Measurements from ENCODE around the gene CNOT6.

Gene CNOT6

DNA sequence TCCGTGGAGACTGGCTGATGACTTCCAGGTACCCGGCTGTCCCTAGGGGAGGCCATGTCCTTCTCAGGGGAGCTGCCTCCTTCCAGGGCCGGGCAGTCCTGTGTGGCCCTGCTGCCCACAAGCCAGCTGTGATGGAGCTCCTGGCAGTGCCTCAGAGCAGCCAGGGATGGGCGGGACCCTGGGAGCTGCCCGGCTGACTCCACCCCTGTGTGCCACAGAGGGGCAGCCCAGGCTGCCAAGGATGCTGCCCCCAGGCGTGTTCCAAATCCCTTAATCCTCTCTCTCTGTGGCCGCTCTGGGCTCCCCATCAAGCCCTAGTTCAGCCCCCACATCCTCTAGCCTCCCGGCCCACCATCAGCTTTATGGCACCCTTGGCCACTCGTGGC lies 104.1 kb downstream of the CNOT6 start:
- in situ Hi-C loops (cut with HindIII; ENCODE audit: low sequenced_read_pairs), result no loop called here

DNA sequence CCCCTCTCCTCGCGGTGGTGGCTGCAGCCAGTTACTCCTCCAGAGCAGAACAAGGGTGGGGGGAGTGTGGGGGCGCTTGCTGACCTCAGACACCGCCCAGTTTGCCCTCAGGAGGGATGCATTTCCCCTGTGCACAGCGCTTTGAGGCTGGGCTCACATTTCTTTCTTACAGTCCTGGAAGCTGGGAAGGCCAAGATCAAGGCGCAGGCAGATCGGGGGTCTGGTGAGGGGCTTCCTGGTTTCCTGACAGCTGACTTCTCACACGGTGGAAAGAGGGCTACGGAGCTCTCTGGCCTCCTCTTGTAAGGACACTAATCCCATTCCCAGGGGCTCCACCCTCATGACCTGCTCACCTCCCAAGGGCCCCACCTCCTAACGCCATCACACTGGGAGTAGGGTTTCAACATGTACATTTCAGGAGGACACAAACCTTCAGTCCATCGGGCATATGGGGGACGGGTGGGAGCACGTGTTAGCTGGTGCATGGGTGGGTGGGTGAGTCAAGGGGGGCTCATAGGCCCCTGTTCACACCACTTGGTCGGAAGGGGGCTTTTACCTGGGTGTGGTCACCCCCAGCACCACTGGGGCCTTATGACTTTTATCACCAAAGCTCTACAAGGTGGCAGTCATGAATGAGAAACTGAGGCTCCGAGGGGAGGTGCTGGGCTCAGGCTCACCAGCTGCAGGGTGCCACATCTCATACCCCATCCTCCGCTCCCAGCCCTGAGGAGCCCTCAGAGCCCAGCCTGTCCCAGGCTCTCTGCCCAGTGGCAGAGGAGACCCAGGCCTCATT lies 104.8 kb downstream of the CNOT6 start:
- in situ Hi-C loops (cut with HindIII; ENCODE audit: low sequenced_read_pairs), result no loop called here

DNA sequence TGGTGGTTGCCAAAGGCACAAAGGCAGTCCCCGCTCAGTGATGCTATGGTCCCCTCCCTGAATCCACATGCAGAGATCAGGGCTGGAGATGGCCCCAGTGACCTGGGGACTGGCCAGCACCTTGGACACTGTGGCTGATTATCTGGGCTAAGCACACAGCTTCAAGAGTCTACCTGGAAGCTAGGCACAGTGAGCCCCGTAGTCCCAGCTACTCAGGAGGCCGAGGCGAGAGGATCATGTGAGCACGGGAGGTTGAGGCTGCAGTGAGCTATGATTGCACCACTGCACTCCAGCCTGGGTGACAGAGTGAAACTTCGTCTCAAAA lies 105.4 kb downstream of the CNOT6 start:
- in situ Hi-C loops (cut with HindIII; ENCODE audit: low sequenced_read_pairs), result no loop called here

DNA sequence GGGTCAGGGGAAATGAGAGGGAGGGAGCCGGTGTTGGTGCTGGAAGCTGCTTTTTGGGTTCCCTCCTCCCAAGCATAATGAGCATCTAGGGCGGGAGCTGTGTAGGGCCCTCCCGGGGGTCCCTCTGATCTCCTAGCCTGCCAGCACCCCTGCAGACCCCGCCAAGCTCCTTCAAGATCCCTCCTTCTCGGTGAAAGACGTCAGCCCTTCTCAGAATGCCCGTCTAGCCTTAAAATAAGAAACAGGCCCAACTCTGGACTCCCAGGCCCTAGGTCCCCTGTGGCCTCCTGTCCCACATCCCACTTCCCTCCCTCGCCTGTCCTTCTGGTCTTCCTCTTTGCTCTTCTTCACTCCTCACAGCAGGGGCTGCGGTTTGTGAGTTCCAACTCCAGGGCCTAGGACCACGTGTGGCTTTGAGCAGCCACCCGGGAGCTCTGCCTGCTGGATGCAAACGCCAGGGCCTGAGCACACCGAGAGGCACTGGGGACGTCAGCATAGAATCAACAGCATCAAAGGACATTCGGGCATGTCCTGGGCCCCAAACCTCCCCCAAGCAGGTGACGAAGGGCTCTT lies 105.9 kb downstream of the CNOT6 start:
- in situ Hi-C loops (cut with HindIII; ENCODE audit: low sequenced_read_pairs), result no loop called here

DNA sequence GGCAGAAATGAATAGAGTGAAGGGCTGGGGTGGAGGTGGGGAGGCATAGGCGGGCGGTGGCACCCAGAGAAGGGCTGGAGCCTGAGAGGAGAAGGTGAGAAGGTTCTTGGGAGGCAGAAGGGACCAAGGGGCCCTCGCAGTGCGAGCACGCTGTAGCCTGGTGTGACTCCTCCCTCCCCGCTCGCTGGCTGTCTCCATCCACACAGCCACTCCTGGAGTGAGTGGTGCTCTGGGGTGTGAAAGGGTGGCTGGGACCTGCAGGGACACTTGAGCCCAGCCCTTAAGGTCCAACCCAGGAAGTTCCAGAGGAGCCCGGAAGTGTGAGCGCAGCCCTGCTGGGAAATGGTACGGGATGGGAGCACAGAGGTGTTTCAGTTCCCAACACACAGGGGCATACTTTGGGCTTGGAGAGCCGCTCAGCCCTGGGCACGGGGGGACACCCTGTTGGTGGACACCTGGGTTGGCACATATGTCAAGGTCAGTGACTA lies 106.4 kb downstream of the CNOT6 start:
- in situ Hi-C loops (cut with HindIII; ENCODE audit: low sequenced_read_pairs), result no loop called here

DNA sequence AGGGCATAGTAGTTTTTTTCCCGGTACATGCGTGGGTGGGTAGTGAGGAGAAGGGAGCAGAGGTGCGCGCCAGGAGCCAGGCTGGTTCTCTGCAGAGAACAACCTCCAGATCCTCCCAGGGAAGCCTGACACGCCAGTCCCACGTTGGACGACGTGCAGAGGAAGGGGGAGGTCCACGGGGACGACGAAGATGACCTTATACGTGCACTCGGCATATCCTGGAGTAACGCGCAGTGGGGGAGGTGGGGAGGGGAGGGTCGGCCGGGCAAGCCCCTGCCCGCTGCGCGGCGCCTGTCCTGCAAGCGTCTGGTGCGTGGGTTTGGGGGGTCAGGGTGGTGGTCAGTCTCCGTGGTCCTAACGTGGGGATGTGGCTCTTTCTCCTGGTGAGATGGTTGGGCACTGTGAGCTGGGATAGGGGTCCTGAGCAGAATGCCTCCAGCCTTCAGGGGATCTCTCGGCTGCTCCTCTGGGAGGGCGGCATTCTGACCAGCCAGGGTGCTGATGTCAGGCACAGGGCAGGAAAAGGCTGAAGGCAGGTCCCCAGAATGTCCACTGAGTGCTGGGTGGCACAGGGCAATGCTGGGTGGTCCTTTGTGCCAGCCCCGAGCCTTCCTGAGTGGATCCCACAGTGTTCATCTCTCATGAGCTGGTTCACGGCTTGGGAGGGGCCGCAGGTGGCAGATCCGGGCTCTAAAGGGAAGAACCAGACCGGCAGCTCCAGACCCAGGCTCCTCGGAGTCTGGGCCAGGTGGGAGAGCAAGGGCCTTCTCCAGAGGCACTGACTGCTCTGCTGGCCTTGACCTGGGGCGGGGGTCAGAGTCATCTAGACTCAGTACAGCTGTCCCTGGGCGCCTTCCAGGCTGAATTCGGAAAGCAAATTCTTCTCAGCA lies 107.7 kb downstream of the CNOT6 start:
- in situ Hi-C loops (cut with HindIII; ENCODE audit: low sequenced_read_pairs), result no loop called here

DNA sequence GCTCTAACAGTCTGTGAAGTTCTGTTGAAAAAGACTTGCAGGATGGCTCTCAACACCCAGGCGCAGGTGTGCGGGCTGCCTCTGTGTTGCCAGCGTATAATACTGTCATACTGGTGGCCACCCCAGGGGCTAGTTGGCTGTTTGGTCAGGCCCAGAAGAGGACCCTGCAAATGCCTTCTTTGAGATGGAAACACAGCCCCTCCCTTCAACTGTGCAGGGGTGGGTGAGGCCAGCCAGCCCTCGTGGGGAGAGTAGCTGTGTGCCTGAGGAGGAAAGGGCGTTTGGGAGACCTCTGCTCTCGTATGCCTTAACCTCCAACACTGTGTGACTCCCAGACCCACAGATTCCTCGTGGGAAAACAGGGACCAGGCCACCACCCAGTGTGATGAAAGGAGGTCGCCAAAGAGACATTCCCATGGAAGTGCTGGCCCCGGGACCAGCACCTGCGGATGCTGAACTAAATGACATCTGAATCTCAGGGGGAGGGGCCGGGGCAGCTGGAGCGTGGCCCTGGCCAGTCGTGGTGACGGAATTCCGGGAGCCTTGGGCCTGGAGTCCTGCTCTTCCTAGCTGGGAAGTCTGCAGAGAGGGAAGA lies 108.4 kb downstream of the CNOT6 start:
- in situ Hi-C loops (cut with HindIII; ENCODE audit: low sequenced_read_pairs), result no loop called here

DNA sequence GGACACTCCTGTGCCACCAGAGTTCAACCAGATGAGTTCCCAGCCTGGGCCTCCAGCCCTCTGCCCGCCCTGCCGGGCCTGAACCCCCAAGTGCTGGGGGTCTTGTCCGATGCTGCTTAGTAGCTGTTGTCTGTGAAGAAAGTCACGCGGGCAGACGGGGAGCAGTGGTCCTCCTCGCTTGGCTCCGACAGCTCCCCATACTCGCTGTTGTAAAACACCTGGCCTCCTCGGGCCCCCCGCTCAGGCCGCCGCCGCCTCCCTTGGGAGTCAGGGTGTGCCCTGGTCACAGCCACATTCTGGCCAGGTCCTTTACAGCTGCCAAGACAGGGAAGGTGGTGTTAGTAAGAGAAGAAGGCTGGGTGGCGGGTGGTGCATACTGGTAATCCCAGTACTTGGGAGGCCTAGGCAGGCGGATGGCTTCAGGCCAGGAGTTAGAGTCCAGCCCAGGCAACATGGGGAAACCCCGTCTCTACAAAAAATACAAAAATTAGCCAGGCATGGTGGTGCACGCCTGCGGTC lies 109.0 kb downstream of the CNOT6 start:
- in situ Hi-C loops (cut with HindIII; ENCODE audit: low sequenced_read_pairs), result no loop called here

DNA sequence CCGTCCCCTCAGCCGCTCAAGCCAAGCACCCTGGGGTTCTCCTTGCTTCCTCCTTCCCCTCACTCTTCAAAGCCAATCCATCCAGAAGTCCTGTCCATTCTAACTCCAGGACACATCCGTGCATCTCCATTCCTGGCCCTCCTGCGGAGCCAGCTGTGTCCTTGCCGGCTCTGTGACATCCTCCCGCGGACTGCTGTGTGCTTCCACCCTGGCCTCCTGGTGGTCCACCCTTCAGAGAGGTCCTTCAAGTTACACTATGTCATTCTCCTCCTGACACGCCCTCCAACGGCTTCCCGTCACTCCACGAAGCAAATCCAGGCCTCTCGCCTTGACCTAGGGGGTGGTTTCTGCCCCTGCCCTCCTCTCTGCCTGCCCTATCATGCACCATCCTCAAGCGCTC lies 110.1 kb downstream of the CNOT6 start:
- in situ Hi-C loops (cut with HindIII; ENCODE audit: low sequenced_read_pairs), result no loop called here

DNA sequence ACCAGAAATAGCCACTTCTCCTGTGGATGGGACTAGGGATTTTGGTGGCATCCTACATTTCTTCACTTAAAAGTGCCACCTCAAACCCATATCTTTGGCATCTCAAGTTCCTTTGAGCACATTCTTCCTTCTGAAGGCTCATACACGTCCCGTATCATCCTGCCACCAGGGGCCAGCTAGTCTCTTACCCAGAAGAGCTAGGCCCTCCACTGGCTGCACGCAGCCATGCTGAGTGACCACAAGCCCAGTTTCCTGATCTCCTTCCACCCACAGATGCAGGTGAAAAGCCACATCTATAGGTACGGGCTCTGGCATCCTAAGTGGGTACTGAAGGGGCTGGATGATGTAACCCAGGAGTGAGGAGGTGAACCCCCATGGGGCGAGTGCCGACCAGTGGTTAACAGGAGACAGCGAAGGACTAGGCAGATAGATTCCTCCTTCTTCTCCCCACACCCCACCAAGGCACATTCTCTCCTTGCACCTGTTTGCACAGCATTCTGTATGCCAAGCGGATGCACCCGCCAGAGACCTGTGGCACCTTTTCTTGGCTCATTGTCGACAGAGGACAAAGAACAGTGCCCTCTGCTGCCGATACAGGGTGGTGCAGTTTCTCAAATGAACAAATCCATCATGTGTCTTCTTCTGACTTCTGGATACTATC lies 111.5 kb downstream of the CNOT6 start:
- in situ Hi-C loops (cut with HindIII; ENCODE audit: low sequenced_read_pairs), result no loop called here

DNA sequence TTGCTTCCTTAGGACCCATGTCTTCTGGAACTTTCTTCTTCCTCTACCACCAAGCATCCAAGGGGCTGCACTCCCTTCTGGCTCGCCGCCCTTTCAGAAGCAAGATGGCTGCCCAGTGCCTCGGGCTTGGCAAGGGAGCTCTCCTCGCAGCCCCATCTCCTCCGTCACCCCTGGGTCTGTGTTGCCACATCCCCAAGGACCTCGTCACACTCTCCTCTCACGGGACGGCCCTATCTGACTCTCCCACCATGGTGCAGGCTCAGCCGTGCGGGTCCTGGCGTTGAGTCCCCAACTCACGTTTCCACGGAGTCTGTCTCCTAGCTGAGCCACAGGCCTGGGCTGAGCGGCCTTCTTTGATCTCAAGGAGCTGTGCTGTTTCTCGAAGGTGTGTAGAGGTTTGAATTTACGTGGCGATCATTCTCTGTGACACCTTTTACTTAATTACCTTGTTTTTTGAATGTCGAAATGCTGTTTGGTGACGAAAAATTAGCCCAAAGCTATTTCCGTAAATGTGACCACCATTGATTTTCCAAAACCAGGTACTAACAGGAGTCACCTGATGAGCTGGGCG lies 112.1 kb downstream of the CNOT6 start:
- in situ Hi-C loops (cut with HindIII; ENCODE audit: low sequenced_read_pairs), result no loop called here

DNA sequence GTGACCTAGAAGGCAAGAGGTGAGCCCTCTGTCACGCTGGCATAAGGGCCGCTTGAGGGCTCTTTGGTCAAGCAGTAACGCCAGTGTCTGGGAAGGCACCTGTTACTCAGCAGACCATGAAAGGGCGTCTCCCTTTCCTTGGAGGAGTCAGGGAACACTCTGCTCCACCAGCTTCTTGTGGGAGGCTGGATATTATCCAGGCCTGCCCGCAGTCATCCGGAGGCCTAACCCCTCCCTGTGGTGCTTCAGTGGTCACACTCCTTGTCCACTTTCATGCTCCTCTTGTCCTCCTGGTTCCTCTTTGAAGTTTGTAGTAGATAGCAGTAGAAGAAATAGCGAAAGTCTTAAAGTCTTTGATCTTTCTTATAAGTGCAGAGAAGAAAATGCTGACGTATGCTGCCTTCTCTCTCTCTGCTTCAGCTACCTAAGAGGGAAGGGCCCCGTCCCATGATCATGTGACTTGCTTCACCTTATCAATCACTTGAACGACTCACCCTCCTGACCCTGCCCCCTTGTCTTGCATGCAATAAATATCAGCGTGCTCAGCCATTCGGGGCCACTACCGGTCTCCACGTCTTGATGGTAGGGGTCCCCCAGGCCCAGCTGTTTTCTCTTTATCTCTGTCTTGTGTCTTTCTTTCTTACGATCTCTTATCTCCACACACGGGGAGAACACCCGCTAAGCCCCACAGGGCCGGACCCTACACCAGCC lies 113.8 kb downstream of the CNOT6 start:
- in situ Hi-C loops (cut with HindIII; ENCODE audit: low sequenced_read_pairs), result no loop called here

DNA sequence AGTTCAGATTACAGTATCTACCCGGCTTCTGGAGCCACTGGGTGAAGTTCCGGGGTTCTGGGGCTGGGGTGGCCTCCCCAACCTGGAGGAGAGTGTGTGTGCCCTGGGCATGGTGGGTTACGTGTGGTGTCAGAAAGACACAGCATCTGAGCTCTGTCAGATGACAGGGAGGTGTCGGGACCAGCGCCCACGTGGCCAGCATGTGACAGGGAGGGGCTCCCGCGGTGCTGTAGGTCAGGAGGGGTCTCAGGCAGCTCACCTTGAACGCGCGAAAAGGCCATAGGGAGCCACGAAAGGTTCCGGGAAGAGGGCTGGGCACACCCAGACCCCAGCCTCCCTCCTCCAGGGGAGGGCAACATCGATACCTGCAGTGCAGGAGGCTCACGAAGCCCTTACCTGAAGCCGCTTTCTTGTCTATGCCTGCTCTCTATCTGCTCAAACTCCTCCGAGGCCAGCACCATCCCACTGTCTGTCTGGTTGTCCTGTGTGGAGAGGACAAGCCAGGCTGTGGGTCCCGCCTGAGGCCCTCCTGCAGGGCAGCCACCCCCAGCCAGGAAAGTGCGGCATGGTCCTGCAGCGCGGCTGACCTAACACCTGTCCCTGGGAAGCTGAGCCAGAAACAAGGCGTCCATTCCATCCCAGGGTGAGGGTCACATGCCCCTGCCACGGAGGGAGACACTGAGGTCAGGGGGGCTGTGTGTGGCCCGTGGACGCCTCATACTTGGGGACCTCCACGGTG lies 114.6 kb downstream of the CNOT6 start:
- in situ Hi-C loops (cut with HindIII; ENCODE audit: low sequenced_read_pairs), result no loop called here

DNA sequence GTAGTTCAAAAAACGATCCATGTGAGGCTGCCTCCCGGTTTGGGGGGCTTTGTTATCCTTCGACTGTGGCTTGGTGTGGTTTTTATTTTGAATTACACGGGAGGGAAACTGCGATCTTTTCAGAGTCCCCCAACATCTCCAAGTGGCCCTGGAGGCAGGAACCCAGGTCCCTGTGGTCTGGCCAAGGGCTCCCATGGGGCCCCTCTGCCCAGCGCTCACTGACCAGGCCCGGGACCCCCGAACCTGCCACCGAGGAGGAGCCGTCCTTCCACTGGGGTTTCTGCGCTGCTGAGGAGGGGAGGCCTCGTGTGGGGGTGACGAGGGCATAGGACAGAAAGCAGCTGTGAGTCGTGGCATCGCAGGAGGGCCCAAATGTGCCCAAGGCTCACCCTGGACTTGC lies 115.2 kb downstream of the CNOT6 start:
- in situ Hi-C loops (cut with HindIII; ENCODE audit: low sequenced_read_pairs), result no loop called here

DNA sequence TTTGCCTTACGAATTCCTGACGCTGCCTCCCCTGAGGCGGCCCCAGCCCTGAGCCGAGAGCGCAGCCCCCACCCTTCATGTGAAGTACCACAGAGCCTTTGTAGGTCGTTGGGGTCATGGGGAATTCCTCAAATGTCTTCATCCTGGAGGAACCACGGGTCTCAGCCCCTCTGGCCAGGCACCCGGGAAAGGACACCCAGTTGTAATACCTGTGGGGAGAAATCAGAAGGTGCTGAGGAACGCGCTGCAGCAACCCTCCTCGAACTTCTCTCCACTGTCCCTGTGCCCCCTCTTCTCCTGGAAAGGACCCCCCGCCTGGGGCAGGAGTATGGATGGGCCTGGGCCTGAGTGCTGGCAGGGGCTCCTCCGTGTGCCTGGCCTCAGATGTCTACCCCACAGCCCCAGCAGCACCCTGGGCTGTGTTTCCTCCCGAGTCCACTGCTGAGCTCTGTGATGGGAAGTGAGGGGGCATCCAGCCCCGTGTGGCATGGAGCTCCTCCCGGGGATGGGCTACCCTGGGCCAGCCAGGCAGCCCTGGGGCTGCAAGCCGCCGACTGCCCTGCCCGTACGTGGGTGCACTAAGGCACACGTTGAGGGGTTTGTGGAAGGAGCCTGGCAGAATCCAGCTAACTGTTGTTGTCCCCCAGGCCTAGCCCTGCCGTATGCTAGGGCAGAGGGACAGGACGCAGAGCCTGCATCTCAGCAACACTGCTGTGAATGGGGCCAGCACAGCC lies 115.8 kb downstream of the CNOT6 start:
- in situ Hi-C loops (cut with HindIII; ENCODE audit: low sequenced_read_pairs), result no loop called here

DNA sequence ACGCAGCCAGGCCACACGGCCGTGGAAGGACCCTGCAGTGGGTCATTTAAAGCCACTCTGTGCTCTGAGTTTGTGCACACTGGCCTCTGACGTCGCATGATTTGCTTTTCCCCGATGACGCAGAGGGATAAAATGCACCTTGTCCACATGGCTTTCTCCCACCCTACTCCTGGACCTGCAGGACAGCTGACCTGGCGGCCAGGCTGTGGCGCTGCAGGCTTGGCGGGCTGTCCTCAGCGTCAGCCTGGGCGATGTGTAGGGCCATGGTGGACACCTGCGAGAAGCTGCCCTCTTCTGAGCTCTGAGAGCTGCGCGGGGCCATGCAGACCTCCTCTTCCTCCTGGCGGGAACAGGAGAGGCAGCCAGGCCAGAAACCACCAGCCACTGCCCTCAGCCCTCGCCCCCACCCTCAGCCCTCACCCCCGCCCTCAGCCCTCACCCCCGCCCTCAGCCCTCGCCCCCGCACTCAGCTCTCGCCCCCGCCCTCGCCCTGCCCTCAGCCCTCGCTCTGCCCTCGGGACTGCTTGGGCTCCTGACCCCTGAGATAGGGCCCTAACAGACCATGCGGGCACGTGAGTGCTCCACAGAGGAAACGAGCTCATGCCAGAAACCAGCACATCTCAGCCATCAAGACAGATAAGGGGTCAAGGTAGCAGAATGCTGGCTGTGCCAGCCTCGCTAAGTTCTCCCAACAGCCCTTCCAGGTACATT lies 117.1 kb downstream of the CNOT6 start:
- in situ Hi-C loops (cut with HindIII; ENCODE audit: low sequenced_read_pairs), result no loop called here

DNA sequence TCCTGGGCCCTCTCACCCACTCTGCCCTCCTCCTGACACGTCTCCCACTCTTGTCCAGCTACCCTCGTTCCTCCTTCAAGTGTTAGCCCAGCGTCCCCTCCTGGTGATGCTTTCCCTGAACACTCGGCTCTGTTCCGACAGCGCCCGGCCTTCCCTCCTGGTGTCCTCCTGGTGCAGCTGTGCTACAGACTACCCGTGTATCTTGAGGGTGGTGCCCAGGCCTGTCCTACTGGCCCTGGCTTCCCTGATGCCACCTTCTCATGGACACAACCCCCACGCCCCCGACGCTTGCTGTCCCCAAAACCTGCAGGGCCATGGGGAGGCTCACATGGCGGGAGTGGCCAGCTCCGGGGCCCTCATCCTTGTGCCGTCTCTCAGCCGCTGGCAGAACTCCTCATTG lies 118.5 kb downstream of the CNOT6 start:
- in situ Hi-C loops (cut with HindIII; ENCODE audit: low sequenced_read_pairs), result no loop called here

Data from endothelial cell of hepatic sinusoid (primary cell).